ENCODE data around the gene HHIPL2.
A peak's percentile ranks its signal among the peaks of the same experiment; 100 is the strongest.

HHIPL2 gene

DNA sequence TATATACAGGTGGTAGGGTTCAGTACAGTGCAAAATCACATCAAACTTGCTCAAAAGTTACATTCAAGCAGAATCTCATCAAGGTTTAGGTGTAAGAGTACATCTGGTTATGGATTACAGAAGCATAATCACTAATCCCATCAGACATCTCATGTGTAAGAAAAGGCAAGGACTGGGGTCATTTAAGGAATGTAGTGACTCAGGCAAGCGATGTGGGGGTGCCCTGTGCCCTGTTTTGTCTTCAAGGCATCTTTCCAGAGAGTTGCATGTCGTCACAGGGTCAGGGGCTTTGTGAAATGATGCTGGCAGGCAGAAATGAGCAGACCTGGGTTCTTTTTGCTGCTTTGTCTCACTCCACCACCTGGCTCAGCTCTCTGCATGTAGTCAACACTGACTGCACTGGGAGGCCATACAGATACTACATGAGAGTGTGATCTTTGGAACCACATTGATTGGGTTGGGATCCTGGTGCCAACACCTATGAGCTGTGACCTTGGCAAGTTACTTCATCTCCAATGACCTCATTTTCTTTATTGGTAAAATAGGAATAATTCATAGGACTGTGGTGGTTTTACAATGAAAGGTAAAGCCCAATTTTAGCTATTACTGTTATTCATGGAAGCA is 8.2 kb upstream of the HHIPL2 start:
- H3K9me3 ChIP-seq (ENCODE audit: insufficient read depth, low read length): no peaks in the 10 kb centered on the region
- H3K4me1 ChIP-seq (ENCODE audit: insufficient read depth, insufficient read length): no peaks in the 10 kb centered on the region
- no peaks in the 10 kb centered on the region for H3K27me3 ChIP-seq (ENCODE audit: insufficient read depth, insufficient read length)
- peaks cover 47% of the 10 kb centered on the region for H3K36me3 ChIP-seq (ENCODE audit: insufficient read depth, insufficient read length, low read length)
- DNase-seq (ENCODE audit: low read depth, low spot score): no peak
- no peak overlapping the region for H3K4me3 ChIP-seq (ENCODE audit: insufficient read length, low read depth)
- TF ChIP-seq YY1 (IDR thresholded peaks at IDR 0.05; ENCODE audit: insufficient read depth, insufficient read length): no peak
- no peak for TF ChIP-seq SUZ12 (IDR thresholded peaks at IDR 0.05; ENCODE audit: extremely low read depth, insufficient read depth, insufficient read length)
- TF ChIP-seq ZNF274 (IDR thresholded peaks at IDR 0.05; ENCODE audit: low read depth, low read length): no peak
- H3K9ac ChIP-seq (ENCODE audit: insufficient read length, low read depth): no peak overlapping the region

GRCh38 chr1:222554177-222554576 is 6.3 kb upstream of the HHIPL2 start:
- Histone ChIP-seq H3K4me1 (ENCODE audit: insufficient read depth, insufficient read length) (no peaks in the 10 kb centered on the region), H3K9ac (ENCODE audit: insufficient read length, low read depth) (no peak overlapping the region), H3K36me3 (ENCODE audit: insufficient read depth, insufficient read length, low read length) (peaks cover 28% of the 10 kb centered on the region), H3K27me3 (ENCODE audit: insufficient read depth, insufficient read length) (no peaks in the 10 kb centered on the region), H3K9me3 (ENCODE audit: insufficient read depth, low read length) (no peaks in the 10 kb centered on the region), H3K4me3 (ENCODE audit: insufficient read length, low read depth) (no peak overlapping the region)
- no peak for TF ChIP-seq ZNF274 (IDR thresholded peaks at IDR 0.05; ENCODE audit: low read depth, low read length)
- no peak for TF ChIP-seq SUZ12 (IDR thresholded peaks at IDR 0.05; ENCODE audit: extremely low read depth, insufficient read depth, insufficient read length)
- no peak for TF ChIP-seq YY1 (IDR thresholded peaks at IDR 0.05; ENCODE audit: insufficient read depth, insufficient read length)
- no peak for DNase-seq (ENCODE audit: low read depth, low spot score)

DNA sequence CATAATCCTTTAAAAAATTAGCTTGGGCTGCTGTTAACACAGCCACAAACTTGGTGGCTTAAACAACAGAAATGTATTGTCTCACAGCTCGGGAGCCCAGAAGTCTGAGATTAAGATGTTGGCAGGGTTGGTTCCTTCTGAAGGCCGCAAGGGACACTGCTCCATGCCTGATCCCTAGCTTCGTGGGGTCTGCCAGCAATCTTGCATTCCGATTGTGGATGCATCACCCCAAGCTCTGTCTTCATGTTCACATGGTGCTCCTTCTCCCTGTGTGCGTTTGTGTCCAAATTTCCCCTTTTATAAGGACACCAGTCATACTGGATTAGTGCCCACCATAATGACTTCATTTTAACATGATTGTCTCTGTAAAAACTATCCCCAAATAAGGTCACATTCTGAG is 5.0 kb upstream of the HHIPL2 start:
- Histone ChIP-seq H3K4me3 (ENCODE audit: insufficient read length, low read depth) (no peak overlapping the region), H3K9ac (ENCODE audit: insufficient read length, low read depth) (no peak overlapping the region), H3K9me3 (ENCODE audit: insufficient read depth, low read length) (no peaks in the 10 kb centered on the region), H3K27me3 (ENCODE audit: insufficient read depth, insufficient read length) (no peaks in the 10 kb centered on the region), H3K36me3 (ENCODE audit: insufficient read depth, insufficient read length, low read length) (peaks cover 18% of the 10 kb centered on the region), H3K4me1 (ENCODE audit: insufficient read depth, insufficient read length) (no peaks in the 10 kb centered on the region)
- TF ChIP-seq ZNF274 (IDR thresholded peaks at IDR 0.05; ENCODE audit: low read depth, low read length) (no peak), YY1 (IDR thresholded peaks at IDR 0.05; ENCODE audit: insufficient read depth, insufficient read length) (no peak), SUZ12 (IDR thresholded peaks at IDR 0.05; ENCODE audit: extremely low read depth, insufficient read depth, insufficient read length) (no peak)
- DNase-seq (ENCODE audit: low read depth, low spot score): no peak

DNA sequence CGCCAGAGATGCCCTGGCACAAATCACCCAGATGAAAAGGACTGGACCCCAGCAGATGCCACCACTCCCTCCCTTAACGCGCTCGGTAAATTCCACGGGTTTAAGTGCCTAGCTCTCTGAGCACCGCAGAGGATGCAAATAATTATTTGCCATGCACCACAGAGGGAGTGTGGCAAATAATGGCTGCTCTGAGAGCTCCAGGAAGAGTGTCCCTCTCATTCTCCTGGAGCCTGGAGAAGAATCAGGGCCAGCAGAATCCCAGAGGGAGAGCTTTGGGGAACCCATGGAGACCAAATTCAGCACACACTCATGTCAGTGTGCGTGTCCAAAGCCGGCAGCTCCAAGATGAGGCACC is 667 bp downstream of the HHIPL2 start:
- Histone ChIP-seq H3K4me1 (ENCODE audit: insufficient read depth, insufficient read length) (peaks cover 3% of the 10 kb centered on the region), H3K4me3 (ENCODE audit: insufficient read length, low read depth) (peak overlapping the region; percentile 45), H3K9ac (ENCODE audit: insufficient read length, low read depth) (peak overlapping the region; percentile 81), H3K36me3 (ENCODE audit: insufficient read depth, insufficient read length, low read length) (peaks cover 15% of the 10 kb centered on the region), H3K27me3 (ENCODE audit: insufficient read depth, insufficient read length) (no peaks in the 10 kb centered on the region), H3K9me3 (ENCODE audit: insufficient read depth, low read length) (no peaks in the 10 kb centered on the region)
- TF ChIP-seq SUZ12 (IDR thresholded peaks at IDR 0.05; ENCODE audit: extremely low read depth, insufficient read depth, insufficient read length) (no peak), ZNF274 (IDR thresholded peaks at IDR 0.05; ENCODE audit: low read depth, low read length) (no peak)
- no peak for DNase-seq (ENCODE audit: low read depth, low spot score)

DNA sequence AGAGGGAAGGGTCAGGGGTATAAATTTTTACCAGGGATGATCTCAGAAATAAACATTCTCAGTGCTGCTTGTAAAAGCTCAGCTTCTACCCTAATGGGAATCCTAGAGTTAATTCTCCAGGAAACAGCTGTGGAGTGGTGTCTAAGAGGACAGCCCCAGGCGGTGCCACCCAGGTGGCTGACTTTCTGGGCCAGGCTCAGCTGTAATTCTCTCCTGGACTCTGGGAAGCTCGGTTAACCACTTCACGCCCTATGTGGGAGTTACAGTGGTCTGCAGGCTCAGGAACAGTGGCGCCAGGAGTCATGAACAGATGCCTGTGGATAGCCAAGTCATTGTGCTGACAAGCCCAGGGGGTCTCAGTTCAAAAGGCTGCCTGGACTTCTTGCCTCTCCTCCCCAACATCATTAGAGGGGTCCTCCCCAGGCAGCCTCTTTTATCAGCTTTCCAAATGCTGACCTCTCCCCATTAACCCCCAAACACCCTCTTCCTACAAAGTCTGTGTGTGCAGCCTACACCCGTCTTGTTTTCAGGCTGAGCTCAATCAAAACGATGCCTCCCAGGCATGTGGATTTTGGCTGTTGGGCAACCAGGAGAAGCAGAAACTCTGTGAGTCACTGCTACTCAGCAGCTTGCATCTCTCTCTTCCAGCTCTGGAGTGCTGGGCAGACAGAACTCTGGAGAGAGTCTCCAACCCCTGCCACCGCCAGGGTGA is 1.2 kb downstream of the HHIPL2 start:
- H3K4me1 ChIP-seq (ENCODE audit: insufficient read depth, insufficient read length): peaks cover 3% of the 10 kb centered on the region
- no peak for DNase-seq (ENCODE audit: low read depth, low spot score)
- peaks cover 20% of the 10 kb centered on the region for H3K36me3 ChIP-seq (ENCODE audit: insufficient read depth, insufficient read length, low read length)
- H3K4me3 ChIP-seq (ENCODE audit: insufficient read length, low read depth): peak overlapping the region; percentile 45
- H3K9ac ChIP-seq (ENCODE audit: insufficient read length, low read depth): peak overlapping the region; percentile 81
- no peaks in the 10 kb centered on the region for H3K9me3 ChIP-seq (ENCODE audit: insufficient read depth, low read length)
- TF ChIP-seq YY1 (IDR thresholded peaks at IDR 0.05; ENCODE audit: insufficient read depth, insufficient read length) (no peak), ZNF274 (IDR thresholded peaks at IDR 0.05; ENCODE audit: low read depth, low read length) (no peak), SUZ12 (IDR thresholded peaks at IDR 0.05; ENCODE audit: extremely low read depth, insufficient read depth, insufficient read length) (no peak)
- H3K27me3 ChIP-seq (ENCODE audit: insufficient read depth, insufficient read length): no peaks in the 10 kb centered on the region

GRCh38 chr1:222546091-222546490 is 1.8 kb downstream of the HHIPL2 start:
- Histone ChIP-seq H3K9ac (ENCODE audit: insufficient read length, low read depth) (no peak overlapping the region), H3K36me3 (ENCODE audit: insufficient read depth, insufficient read length, low read length) (peaks cover 26% of the 10 kb centered on the region), H3K27me3 (ENCODE audit: insufficient read depth, insufficient read length) (no peaks in the 10 kb centered on the region), H3K4me3 (ENCODE audit: insufficient read length, low read depth) (no peak overlapping the region), H3K9me3 (ENCODE audit: insufficient read depth, low read length) (no peaks in the 10 kb centered on the region), H3K4me1 (ENCODE audit: insufficient read depth, insufficient read length) (peaks cover 3% of the 10 kb centered on the region)
- TF ChIP-seq SUZ12 (IDR thresholded peaks at IDR 0.05; ENCODE audit: extremely low read depth, insufficient read depth, insufficient read length) (no peak), YY1 (IDR thresholded peaks at IDR 0.05; ENCODE audit: insufficient read depth, insufficient read length) (no peak), ZNF274 (IDR thresholded peaks at IDR 0.05; ENCODE audit: low read depth, low read length) (no peak)
- no peak for DNase-seq (ENCODE audit: low read depth, low spot score)

- H3K9ac ChIP-seq (ENCODE audit: insufficient read length, low read depth): no peak overlapping the region
- H3K4me3 ChIP-seq (ENCODE audit: insufficient read length, low read depth): no peak overlapping the region
- H3K9me3 ChIP-seq (ENCODE audit: insufficient read depth, low read length): no peaks in the 10 kb centered on the region
- DNase-seq (ENCODE audit: low read depth, low spot score): no peak
- peaks cover 3% of the 10 kb centered on the region for H3K4me1 ChIP-seq (ENCODE audit: insufficient read depth, insufficient read length)
- no peaks in the 10 kb centered on the region for H3K27me3 ChIP-seq (ENCODE audit: insufficient read depth, insufficient read length)
- H3K36me3 ChIP-seq (ENCODE audit: insufficient read depth, insufficient read length, low read length): peaks cover 41% of the 10 kb centered on the region
- TF ChIP-seq ZNF274 (IDR thresholded peaks at IDR 0.05; ENCODE audit: low read depth, low read length) (no peak), YY1 (IDR thresholded peaks at IDR 0.05; ENCODE audit: insufficient read depth, insufficient read length) (no peak), SUZ12 (IDR thresholded peaks at IDR 0.05; ENCODE audit: extremely low read depth, insufficient read depth, insufficient read length) (no peak)
These were observed 4.1 kb downstream of the HHIPL2 start for GRCh38 chr1:222543817-222544216.
